ENCODE data around the gene ACSF3.
"Not testable (repeated sequence)": the region's sequence is repeated elsewhere in the genome, so short reads cannot be mapped to it uniquely, and the experiment has no call there.

ACSF3 gene

GRCh38 chr16:89073346-89074071 lies 20.1 kb upstream of the ACSF3 start:
- DNase-seq (ENCODE audit: low read depth in 2 of 2) = no peak

GRCh38 chr16:89074072-89074674 lies 19.5 kb upstream of the ACSF3 start:
- not testable (repeated sequence) for DNase-seq (ENCODE audit: low read depth in 2 of 2)

- no peak for DNase-seq (ENCODE audit: low read depth in 2 of 2)
These were observed 18.6 kb upstream of the ACSF3 start for GRCh38 chr16:89074803-89075688.

GRCh38 chr16:89076159-89076558 lies 17.5 kb upstream of the ACSF3 start:
- DNase-seq (ENCODE audit: low read depth in 2 of 2) = no peak

- no peak for DNase-seq (ENCODE audit: low read depth in 2 of 2)
These were observed 16.6 kb upstream of the ACSF3 start for GRCh38 chr16:89077076-89077475.

- no peak for DNase-seq (ENCODE audit: low read depth in 2 of 2)
These were observed 15.5 kb upstream of the ACSF3 start for GRCh38 chr16:89078172-89078571.

GRCh38 chr16:89079434-89079980 lies 14.1 kb upstream of the ACSF3 start:
- DNase-seq (ENCODE audit: low read depth in 2 of 2) = no peak

- no peak for DNase-seq (ENCODE audit: low read depth in 2 of 2)
These were observed 13.3 kb upstream of the ACSF3 start for GRCh38 chr16:89080196-89080853.

- no peak for DNase-seq (ENCODE audit: low read depth in 2 of 2)
These were observed 12.1 kb upstream of the ACSF3 start for GRCh38 chr16:89081556-89081955.

GRCh38 chr16:89084411-89084810 lies 9.2 kb upstream of the ACSF3 start:
- no peak for DNase-seq (ENCODE audit: low read depth in 2 of 2)

GRCh38 chr16:89084814-89085612 lies 8.6 kb upstream of the ACSF3 start:
- DNase-seq (ENCODE audit: low read depth in 2 of 2) = no peak

- DNase-seq (ENCODE audit: low read depth in 2 of 2) = no peak
These were observed 7.9 kb upstream of the ACSF3 start for GRCh38 chr16:89085755-89086154.

- no peak for DNase-seq (ENCODE audit: low read depth in 2 of 2)
These were observed 5.6 kb upstream of the ACSF3 start for GRCh38 chr16:89087922-89088497.

- no peak for DNase-seq (ENCODE audit: low read depth in 2 of 2)
These were observed 4.5 kb upstream of the ACSF3 start for GRCh38 chr16:89089120-89089519.

GRCh38 chr16:89090182-89090630 lies 3.4 kb upstream of the ACSF3 start:
- DNase-seq (ENCODE audit: low read depth in 2 of 2) = no peak

- DNase-seq (ENCODE audit: low read depth in 2 of 2) = no peak
These were observed 2.8 kb upstream of the ACSF3 start for GRCh38 chr16:89090669-89091426.

- DNase-seq (ENCODE audit: low read depth in 2 of 2) = no peak
These were observed 1.6 kb upstream of the ACSF3 start for GRCh38 chr16:89092013-89092412.

- not testable (repeated sequence) for DNase-seq (ENCODE audit: low read depth in 2 of 2)
These were observed 425 bp upstream of the ACSF3 start for GRCh38 chr16:89093252-89093601.

GRCh38 chr16:89094252-89094879 lies 714 bp downstream of the ACSF3 start:
- DNase-seq (ENCODE audit: low read depth in 2 of 2) = no peak
